Gastrocnemius medialis (tissue), 4 donors: Measurements from ENCODE around the gene RHEB. TPM values are rescaled to one million over a fixed set of nuclear protein-coding genes. Genes with fewer than 3 reads are reported as not detected.
A peak's percentile ranks its signal among the peaks of the same experiment; 100 is the strongest.

ENCODE experiments used
- ATAC-seq, 2 donors: fragments of 150-250 bp; one replicate each; pipeline ENCODE4 v1.9.1; 2016
- DNase-seq, 2 donors: peaks; one replicate each; pipeline ENCODE4 v3.0.0-alpha.2; 2019
- H3K27ac ChIP-seq, 4 donors: fragments of 200-600 bp; sonication (generic); 1 replicate in 1 of 4; 2 replicates in 3 of 4; pipeline ENCODE4 v1.5.1; 2016 to 2018; ENCODE audit warnings: mild to moderate bottlenecking in 2 of 4, moderate library complexity in 1 of 4
- H3K27me3 ChIP-seq, 3 donors: fragments of 200-600 bp; sonication (generic) in 2 of 3; 1 replicate in 1 of 3; 2 replicates in 2 of 3; pipeline versions ENCODE4 v1.5.1 to v1.6.0; 2016 to 2019; ENCODE audit warnings: mild to moderate bottlenecking in 1 of 3, moderate library complexity in 1 of 3
- H3K36me3 ChIP-seq, 2 donors: fragments of 200-600 bp; sonication (generic) in 1 of 2; one replicate each; pipeline ENCODE4 v1.5.1; 2017 to 2018
- H3K4me1 ChIP-seq, 2 donors: fragments of 200-600 bp; sonication (generic) in 1 of 2; one replicate each; pipeline ENCODE4 v1.5.1; 2016 to 2017; ENCODE audit warnings: mild to moderate bottlenecking in 2 of 2
- H3K4me3 ChIP-seq, 4 donors: fragments of 200-600 bp; sonication (generic) in 3 of 4; 1 replicate in 1 of 4; 2 replicates in 3 of 4; pipeline ENCODE4 v1.5.1; 2016 to 2019; ENCODE audit warnings: mild to moderate bottlenecking in 2 of 4
- H3K9me3 ChIP-seq, 3 donors: fragments of 200-600 bp; sonication (generic) in 2 of 3; 1 replicate in 1 of 3; 2 replicates in 2 of 3; pipeline ENCODE4 v1.5.1; 2016 to 2019
- POLR2A ChIP-seq, 2 donors: fragments of 450-650 bp; IDR thresholded peaks; one replicate each; pipeline ENCODE4 v1.6.1; 2017; ENCODE audit warnings: antibody characterized with exemption in 2 of 2, mild to moderate bottlenecking in 2 of 2, moderate library complexity in 2 of 2
- in situ Hi-C, 4 donors: fragments of 200-750 bp; cut with MboI; loops; one replicate each; pipeline versions ENCODE4 v1.15.0 to v1.8.0; 2017; ENCODE audit warnings: low sequenced_read_pairs in 4 of 4
- intact Hi-C: fragments of 100-400 bp; cut with DNase I; formaldehyde crosslinking; loops from one replicate; pipeline ENCODE4 v1.15.1; 2023; ENCODE audit warnings: low total_unique reads
- total RNA-seq, 4 donors: library from RNA; depleted of rRNA; stranded (reverse); fragments of >200 nt; gene quantifications; one replicate each; pipeline versions ENCODE4 v1.1.0 to v1.2.3, GENCODE V29; 2016
- TF ChIP-seq, protein P1 (sequence below), 5 experiments: fragments of 450-650 bp in 3 of 5; fragments of 200-600 bp in 2 of 5; sonication (generic) in 2 of 5; IDR thresholded peaks in 4 of 5; conservative IDR thresholded peaks in 1 of 5; 1 replicate in 4 of 5; 2 replicates in 1 of 5; pipeline ENCODE4 v1.5.1; 2016 to 2019; ENCODE audit warnings: antibody characterized with exemption in 5 of 5, mild to moderate bottlenecking in 3 of 5, moderate library complexity in 3 of 5

The RHEB gene
- total RNA-seq, 4 donors from 2014 or later: 93.2 to 159 (median 124) TPM

DNA sequence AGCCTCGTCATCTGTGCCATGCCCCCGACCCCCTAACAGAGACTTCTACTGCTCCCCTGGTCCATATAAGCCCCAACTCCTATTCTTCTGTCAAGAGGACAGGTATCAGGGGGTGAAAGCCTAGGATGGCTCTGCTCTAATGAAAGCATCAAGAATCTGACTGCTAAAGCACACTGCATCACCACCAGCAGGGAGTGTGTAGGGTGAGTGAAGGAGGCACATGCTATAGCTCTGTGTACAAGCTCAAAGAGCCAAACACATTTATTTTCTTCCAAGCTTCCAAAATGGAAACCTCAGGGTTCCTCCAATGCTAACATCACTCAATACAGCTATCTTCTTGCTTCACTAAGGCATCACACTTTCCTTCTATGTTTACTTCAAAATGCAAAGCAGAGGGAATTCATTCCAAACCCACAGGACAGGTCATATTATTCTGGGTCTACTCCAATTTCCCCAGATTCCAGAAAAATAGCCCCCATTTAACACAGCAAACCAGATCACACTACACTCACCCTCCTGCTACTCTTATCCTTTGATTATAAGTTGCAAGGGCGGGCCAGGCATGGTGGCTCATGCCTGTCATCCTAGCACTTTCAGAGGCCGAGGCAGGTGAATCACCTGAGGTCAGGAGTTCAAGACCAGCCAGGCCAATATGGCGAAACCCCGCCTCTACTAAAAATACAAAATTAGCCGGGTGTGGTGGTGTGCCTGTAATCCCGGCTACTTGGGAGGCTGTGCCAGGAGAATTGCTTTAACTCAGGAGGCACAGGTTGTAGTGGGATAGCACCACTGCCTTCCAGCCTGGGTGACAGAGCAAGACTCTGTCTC, 36.6 kb downstream of the RHEB start:
- Histone ChIP-seq H3K36me3 (peaks cover 0 to 34% of the 10 kb centered on the region in 2 donors), H3K4me1 (peaks cover 28 to 34% of the 10 kb centered on the region in 2 donors), H3K27ac (peak overlapping the region; percentile 47 to 72 (median 70)), H3K9me3 (no peaks in the 10 kb centered on the region), H3K4me3 (no peak overlapping the region), H3K27me3 (no peaks in the 10 kb centered on the region)
- intact Hi-C loops (no loop called here), in situ Hi-C loops (no loop called here)
- peak in 1 of 2 donors; percentile 47 for DNase-seq
- ATAC-seq: peak in 1 of 2 donors; percentile 49
- TF ChIP-seq, protein P1, sequence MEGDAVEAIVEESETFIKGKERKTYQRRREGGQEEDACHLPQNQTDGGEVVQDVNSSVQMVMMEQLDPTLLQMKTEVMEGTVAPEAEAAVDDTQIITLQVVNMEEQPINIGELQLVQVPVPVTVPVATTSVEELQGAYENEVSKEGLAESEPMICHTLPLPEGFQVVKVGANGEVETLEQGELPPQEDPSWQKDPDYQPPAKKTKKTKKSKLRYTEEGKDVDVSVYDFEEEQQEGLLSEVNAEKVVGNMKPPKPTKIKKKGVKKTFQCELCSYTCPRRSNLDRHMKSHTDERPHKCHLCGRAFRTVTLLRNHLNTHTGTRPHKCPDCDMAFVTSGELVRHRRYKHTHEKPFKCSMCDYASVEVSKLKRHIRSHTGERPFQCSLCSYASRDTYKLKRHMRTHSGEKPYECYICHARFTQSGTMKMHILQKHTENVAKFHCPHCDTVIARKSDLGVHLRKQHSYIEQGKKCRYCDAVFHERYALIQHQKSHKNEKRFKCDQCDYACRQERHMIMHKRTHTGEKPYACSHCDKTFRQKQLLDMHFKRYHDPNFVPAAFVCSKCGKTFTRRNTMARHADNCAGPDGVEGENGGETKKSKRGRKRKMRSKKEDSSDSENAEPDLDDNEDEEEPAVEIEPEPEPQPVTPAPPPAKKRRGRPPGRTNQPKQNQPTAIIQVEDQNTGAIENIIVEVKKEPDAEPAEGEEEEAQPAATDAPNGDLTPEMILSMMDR (IDR thresholded peaks at IDR 0.05 in 4 of 5, conservative IDR thresholded peaks at IDR 0.05 in 1 of 5): no peak
- TF ChIP-seq POLR2A (IDR thresholded peaks at IDR 0.05): no peak

DNA sequence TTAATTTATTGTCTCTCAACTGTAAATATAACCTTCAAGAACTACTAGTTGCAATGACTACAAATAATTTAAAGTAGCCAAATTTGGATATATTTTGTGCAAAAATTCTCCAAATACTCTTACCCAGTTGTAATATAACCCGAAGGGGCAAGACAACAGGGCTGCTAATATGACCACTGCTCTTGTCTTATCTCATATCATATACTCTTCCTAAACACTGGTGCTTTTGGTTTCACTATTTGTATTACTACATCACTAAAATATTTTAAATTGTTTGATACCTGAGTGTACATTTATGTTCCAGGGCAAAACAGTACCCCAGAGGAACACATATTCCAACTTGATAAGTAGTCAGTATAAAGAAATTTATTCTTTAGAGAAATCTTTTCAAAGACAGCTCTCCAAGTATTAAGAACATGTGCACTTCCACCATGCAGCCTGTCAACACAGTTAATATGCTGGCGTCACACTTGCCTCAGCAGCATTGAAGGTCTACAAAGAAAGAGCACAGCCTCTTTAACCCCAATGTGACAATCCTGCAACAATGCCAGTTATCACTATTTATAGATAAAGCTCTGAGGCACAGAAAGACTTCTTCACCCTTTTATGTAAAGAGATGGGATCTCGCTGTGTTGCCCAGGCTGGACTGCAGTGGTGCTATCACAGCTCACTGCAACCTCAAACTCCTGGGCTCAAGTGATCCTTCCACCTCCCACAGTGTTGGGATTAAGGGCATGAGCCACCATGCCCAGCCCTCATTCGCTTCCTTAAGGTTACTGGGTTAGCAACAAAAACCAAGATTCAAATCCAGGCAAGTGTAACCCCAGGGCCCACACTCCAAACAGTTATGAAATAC, 37.8 kb downstream of the RHEB start:
- in situ Hi-C loops: no loop called here
- H3K4me3 ChIP-seq: no peak overlapping the region
- ATAC-seq: no peak
- intact Hi-C loops: no loop called here
- no peak for DNase-seq
- H3K27me3 ChIP-seq: no peaks in the 10 kb centered on the region
- peak overlapping the region; percentile 47 to 72 (median 70) for H3K27ac ChIP-seq
- no peaks in the 10 kb centered on the region for H3K9me3 ChIP-seq
- TF ChIP-seq POLR2A (IDR thresholded peaks at IDR 0.05): no peak
- TF ChIP-seq, protein P1 (IDR thresholded peaks at IDR 0.05 in 4 of 5, conservative IDR thresholded peaks at IDR 0.05 in 1 of 5): no peak
- peaks cover 24 to 34% of the 10 kb centered on the region in 2 donors for H3K4me1 ChIP-seq
- peaks cover 0 to 39% of the 10 kb centered on the region in 2 donors for H3K36me3 ChIP-seq

DNA sequence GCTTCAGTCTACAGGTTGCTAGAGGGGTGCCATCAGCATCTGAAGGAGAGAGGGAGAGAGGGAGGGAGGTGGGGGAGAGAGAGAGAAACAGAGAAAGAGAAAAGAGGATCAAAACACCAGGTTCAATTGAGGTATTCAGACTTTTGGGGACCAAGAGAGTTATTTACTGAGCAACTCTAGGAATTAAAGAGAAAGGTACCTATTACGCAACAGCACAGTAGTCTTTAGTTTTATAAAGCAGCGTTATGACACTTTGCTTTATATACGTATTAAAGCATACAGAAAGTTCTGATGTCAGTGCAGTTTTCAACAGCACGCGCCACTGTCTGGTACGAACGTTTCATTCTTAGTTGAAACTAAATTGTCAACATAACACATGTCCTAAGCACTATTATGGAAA, 41.8 kb downstream of the RHEB start:
- no peak for TF ChIP-seq POLR2A (IDR thresholded peaks at IDR 0.05)
- TF ChIP-seq, protein P1 (IDR thresholded peaks at IDR 0.05 in 4 of 5, conservative IDR thresholded peaks at IDR 0.05 in 1 of 5): no peak
- no peak for ATAC-seq
- Histone ChIP-seq H3K4me3 (no peak overlapping the region), H3K36me3 (peaks cover 0 to 24% of the 10 kb centered on the region in 2 donors), H3K9me3 (no peaks in the 10 kb centered on the region), H3K4me1 (peaks cover 10 to 13% of the 10 kb centered on the region in 2 donors), H3K27ac (no peak overlapping the region), H3K27me3 (no peaks in the 10 kb centered on the region)
- in situ Hi-C loops (no loop called here), intact Hi-C loops (no loop called here)
- no peak for DNase-seq

DNA sequence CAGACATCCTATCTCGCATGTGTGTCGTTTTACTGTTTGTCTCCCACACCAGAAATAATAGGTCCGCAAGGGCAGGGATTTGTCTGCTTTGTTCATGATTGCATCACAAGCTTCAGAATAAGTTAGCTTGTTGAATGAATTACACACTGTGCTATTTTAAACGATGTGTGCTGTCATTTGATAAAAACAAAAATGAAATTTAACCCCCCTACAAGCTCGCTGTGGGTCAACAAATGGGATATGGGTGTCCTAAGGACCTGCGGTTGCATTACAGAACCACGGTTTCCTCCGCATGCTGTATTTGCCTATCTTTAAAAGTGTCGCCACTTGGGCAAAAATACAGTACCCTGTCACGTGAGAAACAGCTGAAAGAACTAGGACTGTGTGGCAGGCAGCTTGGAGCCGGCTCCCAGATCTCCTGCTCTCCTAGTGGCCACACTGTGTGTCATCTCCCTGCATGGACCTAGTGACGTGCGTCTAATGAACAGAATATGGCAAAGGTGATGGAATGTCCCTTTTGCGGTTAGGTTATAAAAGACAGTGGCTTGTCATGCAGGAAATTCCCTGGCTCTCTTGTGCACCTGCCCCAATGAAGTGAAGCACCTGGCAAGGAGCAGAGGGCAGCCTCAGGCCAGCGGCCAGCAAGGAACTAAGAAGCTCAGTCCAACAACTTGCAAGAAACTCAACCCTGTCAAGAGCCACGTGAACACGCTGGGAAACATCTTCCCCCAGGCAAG, 46.9 kb downstream of the RHEB start:
- no peak overlapping the region for H3K4me3 ChIP-seq
- no peaks in the 10 kb centered on the region for H3K27me3 ChIP-seq
- peak overlapping the region; percentile 79 to 90 (median 86) for H3K27ac ChIP-seq
- H3K9me3 ChIP-seq: no peaks in the 10 kb centered on the region
- peak in 1 of 2 donors; percentile 38 for TF ChIP-seq POLR2A (IDR thresholded peaks at IDR 0.05)
- TF ChIP-seq, protein P1 (IDR thresholded peaks at IDR 0.05 in 4 of 5, conservative IDR thresholded peaks at IDR 0.05 in 1 of 5): peak in 3 of 5 experiments; percentile 24 to 58 (median 40)
- in situ Hi-C loops (loop anchor here in 1 of 4 donors (25.0 kb wide), 1 partner anchor 264 kb away; no protein-coding TSS in a partner anchor), intact Hi-C loops (loop anchor here (2.0 kb wide), 2 partner anchors 32 to 46 kb away; partner anchors contain the start of gene RHEB)
- peaks cover 31 to 51% of the 10 kb centered on the region in 2 donors for H3K4me1 ChIP-seq
- peak; percentile 93 to 94 for ATAC-seq
- peak; percentile 84 to 92 for DNase-seq
- H3K36me3 ChIP-seq: peaks cover 0 to 55% of the 10 kb centered on the region in 2 donors
